Dermis blood vessel endothelial cell (primary cell): ENCODE results near the gene MYADM. TPM values are rescaled to one million over a fixed set of nuclear protein-coding genes. Genes with fewer than 3 reads are reported as not detected.
A peak's percentile ranks its signal among the peaks of the same experiment; 100 is the strongest.
"Not testable (repeated sequence)": the region's sequence is repeated elsewhere in the genome, so short reads cannot be mapped to it uniquely, and the experiment has no call there.

ENCODE experiments used
- DNase-seq: peaks from one replicate; pipeline ENCODE4 v3.0.0; 2010
- total RNA-seq: library from RNA; depleted of rRNA; stranded (reverse); fragments of >200 nt; gene quantifications from 2 replicates; pipeline ENCODE4 v1.2.3, GENCODE V29; 2014

MYADM gene
- 7.7 and 17.8 TPM in 2 replicates for total RNA-seq

GRCh38 chr19:53867225-53868090, at the start of gene MYADM:
MYADM (plus strand) TSS chr19:53867883; CDS start chr19:53873530, 5,647 bp downstream.
- peak; percentile 99 for DNase-seq

- no peak for DNase-seq
Measured at GRCh38 chr19:53818756-53819155, 48.9 kb upstream of the MYADM start.

GRCh38 chr19:53819861-53820260, 47.8 kb upstream of the MYADM start:
- DNase-seq: no peak

- DNase-seq: no peak
Measured at GRCh38 chr19:53823380-53824120, 44.1 kb upstream of the MYADM start.

- DNase-seq: no peak
Measured at GRCh38 chr19:53824134-53824611, 43.5 kb upstream of the MYADM start, which contains the start of gene NLRP12. NLRP12 (minus strand) TSS chr19:53824314; CDS start chr19:53824174, 140 bp downstream.

- no peak for DNase-seq
Measured at GRCh38 chr19:53826876-53827275, 40.8 kb upstream of the MYADM start.

- peak; percentile 65 for DNase-seq
Measured at GRCh38 chr19:53828531-53828930, 39.2 kb upstream of the MYADM start.

GRCh38 chr19:53832861-53833260, 34.8 kb upstream of the MYADM start:
- DNase-seq: not testable (repeated sequence)

GRCh38 chr19:53838446-53838845, 29.2 kb upstream of the MYADM start:
- not testable (repeated sequence) for DNase-seq

- DNase-seq: not testable (repeated sequence)
Measured at GRCh38 chr19:53840241-53840640, 27.4 kb upstream of the MYADM start.

- DNase-seq: not testable (repeated sequence)
Measured at GRCh38 chr19:53840914-53841313, 26.8 kb upstream of the MYADM start.

GRCh38 chr19:53844849-53845246, 22.8 kb upstream of the MYADM start:
- no peak for DNase-seq

GRCh38 chr19:53847555-53847954, 20.1 kb upstream of the MYADM start:
- DNase-seq: no peak

- peak; percentile 93 for DNase-seq
Measured at GRCh38 chr19:53849237-53849676, 18.4 kb upstream of the MYADM start.

- DNase-seq: no peak
Measured at GRCh38 chr19:53853707-53854106, 14.0 kb upstream of the MYADM start.

- DNase-seq: no peak
Measured at GRCh38 chr19:53864308-53864836, 3.3 kb upstream of the MYADM start.

GRCh38 chr19:53865523-53865917, 2.2 kb upstream of the MYADM start:
- no peak for DNase-seq

GRCh38 chr19:53865918-53866864, 1.5 kb upstream of the MYADM start:
- peak; percentile 70 for DNase-seq

- DNase-seq: no peak
Measured at GRCh38 chr19:53866865-53867224, 838 bp upstream of the MYADM start.

- DNase-seq: peak; percentile 60
Measured at GRCh38 chr19:53868091-53868891, 608 bp downstream of the MYADM start.
